ENCODE results near the gene UNC5A. TPM values are rescaled to one million over a fixed set of nuclear protein-coding genes. Genes with fewer than 3 reads are reported as not detected.

UNC5A gene
- total and polyA plus RNA-seq, 9 of the 15 experiments (the other 6 are each of a cell fraction or from before 2014, with no cell fraction given): not detected

DNA sequence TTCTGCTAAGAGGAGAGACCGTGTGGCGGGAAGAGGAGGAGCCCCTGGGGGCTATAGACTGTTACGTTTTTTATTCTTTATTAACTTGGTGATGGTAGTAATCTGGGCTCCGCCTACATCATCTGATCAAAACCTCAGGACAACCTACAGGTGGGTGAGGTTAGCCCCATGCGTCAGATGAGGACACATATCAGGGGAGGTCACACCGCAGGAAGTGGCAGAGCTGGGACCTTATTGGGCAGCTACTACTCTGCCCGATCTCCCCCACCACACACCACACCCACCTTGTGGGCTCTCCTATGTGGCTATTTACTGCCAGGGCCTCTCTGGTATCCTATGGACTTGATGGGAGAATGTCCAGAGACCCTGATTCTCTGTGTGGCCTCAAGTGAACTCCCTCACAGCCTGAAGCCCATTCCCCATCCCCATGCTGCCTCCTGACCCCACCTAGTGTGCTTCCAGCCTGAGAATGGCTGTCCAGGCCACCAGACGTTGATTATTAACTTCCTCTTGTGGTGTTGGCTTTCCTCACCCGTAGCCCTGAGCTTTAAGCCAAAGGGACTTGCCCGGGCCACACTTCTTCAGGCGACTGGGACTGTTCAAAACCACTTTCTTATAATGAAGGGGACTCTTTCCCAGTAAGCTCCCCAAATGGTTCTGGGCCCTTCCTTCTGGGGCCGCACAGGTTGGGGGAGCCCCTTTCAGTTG is 8.2 kb downstream of the UNC5A start:
- no peak for DNase-seq (ENCODE audit: extremely low read depth in 1 of 4, low spot score in 3 of 4)
- no peak overlapping the region for H3K27ac ChIP-seq (ENCODE audit: extremely low read depth, low read depth, low read length)
- H4K20me1 ChIP-seq (replicated peaks; ENCODE audit: control insufficient read depth, insufficient read depth, low read length): peaks cover 13% of the 10 kb centered on the region
- no peaks in the 10 kb centered on the region for H3K9me1 ChIP-seq (ENCODE audit: control insufficient read depth, insufficient read depth, low read length)
- CTCF ChIA-PET (ENCODE audit: low intra/inter-chr PET ratio): no interaction called here
- peaks cover 0 to 22% of the 10 kb centered on the region in 2 experiments; a peak in 2 of 5 replicates for H3K4me1 ChIP-seq (replicated peaks in 1 of 2; ENCODE audit: control insufficient read depth in 2 of 2, insufficient read depth in 2 of 2, low read length in 2 of 2)
- FAIRE-seq: no peak
- H3K9ac ChIP-seq (ENCODE audit: insufficient read depth in 1 of 2, low read depth in 2 of 2, low read length in 2 of 2): no peak overlapping the region
- no peaks in the 10 kb centered on the region for H3K9me3 ChIP-seq (replicated peaks; ENCODE audit: control insufficient read depth, insufficient read depth, low read depth, low read length)
- TF ChIP-seq ZNF184 (CRISPR knock-in tag; IDR thresholded peaks at IDR 0.05) (no peak), HMBOX1 (IDR thresholded peaks at IDR 0.05) (no peak), THRB (CRISPR knock-in tag; conservative IDR thresholded peaks at IDR 0.05) (no peak), RBFOX2 (IDR thresholded peaks at IDR 0.05; ENCODE audit: low read depth, low read length) (no peak), JUND (IDR thresholded peaks at IDR 0.05; ENCODE audit: borderline replicate concordance, low read depth, low read length) (no peak), JUND (tag; IDR thresholded peaks at IDR 0.05; ENCODE audit: borderline replicate concordance, low read depth, low read length) (no peak), EZH2 (IDR thresholded peaks at IDR 0.05; ENCODE audit: borderline replicate concordance, low read depth, low read length) (no peak)
- TF ChIP-seq, protein P1, sequence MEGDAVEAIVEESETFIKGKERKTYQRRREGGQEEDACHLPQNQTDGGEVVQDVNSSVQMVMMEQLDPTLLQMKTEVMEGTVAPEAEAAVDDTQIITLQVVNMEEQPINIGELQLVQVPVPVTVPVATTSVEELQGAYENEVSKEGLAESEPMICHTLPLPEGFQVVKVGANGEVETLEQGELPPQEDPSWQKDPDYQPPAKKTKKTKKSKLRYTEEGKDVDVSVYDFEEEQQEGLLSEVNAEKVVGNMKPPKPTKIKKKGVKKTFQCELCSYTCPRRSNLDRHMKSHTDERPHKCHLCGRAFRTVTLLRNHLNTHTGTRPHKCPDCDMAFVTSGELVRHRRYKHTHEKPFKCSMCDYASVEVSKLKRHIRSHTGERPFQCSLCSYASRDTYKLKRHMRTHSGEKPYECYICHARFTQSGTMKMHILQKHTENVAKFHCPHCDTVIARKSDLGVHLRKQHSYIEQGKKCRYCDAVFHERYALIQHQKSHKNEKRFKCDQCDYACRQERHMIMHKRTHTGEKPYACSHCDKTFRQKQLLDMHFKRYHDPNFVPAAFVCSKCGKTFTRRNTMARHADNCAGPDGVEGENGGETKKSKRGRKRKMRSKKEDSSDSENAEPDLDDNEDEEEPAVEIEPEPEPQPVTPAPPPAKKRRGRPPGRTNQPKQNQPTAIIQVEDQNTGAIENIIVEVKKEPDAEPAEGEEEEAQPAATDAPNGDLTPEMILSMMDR (IDR thresholded peaks at IDR 0.05 in 2 of 3, conservative IDR thresholded peaks at IDR 0.05 in 1 of 3; ENCODE audit: insufficient read depth in 2 of 3, low read depth in 1 of 3, low read length in 3 of 3): 0 out of 6 replicates have a peak, but pooled peaks of 1 of the 3 experiments have one; percentile 1
- TF ChIP-seq, protein P2, sequence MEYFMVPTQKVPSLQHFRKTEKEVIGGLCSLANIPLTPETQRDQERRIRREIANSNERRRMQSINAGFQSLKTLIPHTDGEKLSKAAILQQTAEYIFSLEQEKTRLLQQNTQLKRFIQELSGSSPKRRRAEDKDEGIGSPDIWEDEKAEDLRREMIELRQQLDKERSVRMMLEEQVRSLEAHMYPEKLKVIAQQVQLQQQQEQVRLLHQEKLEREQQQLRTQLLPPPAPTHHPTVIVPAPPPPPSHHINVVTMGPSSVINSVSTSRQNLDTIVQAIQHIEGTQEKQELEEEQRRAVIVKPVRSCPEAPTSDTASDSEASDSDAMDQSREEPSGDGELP (CRISPR knock-in tag; IDR thresholded peaks at IDR 0.05; ENCODE audit: borderline replicate concordance): no peak
- TF ChIP-seq, protein P3, sequence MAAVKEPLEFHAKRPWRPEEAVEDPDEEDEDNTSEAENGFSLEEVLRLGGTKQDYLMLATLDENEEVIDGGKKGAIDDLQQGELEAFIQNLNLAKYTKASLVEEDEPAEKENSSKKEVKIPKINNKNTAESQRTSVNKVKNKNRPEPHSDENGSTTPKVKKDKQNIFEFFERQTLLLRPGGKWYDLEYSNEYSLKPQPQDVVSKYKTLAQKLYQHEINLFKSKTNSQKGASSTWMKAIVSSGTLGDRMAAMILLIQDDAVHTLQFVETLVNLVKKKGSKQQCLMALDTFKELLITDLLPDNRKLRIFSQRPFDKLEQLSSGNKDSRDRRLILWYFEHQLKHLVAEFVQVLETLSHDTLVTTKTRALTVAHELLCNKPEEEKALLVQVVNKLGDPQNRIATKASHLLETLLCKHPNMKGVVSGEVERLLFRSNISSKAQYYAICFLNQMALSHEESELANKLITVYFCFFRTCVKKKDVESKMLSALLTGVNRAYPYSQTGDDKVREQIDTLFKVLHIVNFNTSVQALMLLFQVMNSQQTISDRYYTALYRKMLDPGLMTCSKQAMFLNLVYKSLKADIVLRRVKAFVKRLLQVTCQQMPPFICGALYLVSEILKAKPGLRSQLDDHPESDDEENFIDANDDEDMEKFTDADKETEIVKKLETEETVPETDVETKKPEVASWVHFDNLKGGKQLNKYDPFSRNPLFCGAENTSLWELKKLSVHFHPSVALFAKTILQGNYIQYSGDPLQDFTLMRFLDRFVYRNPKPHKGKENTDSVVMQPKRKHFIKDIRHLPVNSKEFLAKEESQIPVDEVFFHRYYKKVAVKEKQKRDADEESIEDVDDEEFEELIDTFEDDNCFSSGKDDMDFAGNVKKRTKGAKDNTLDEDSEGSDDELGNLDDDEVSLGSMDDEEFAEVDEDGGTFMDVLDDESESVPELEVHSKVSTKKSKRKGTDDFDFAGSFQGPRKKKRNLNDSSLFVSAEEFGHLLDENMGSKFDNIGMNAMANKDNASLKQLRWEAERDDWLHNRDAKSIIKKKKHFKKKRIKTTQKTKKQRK (IDR thresholded peaks at IDR 0.05; ENCODE audit: borderline replicate concordance, low read depth, low read length): no peak
- no peak for ATAC-seq
- no peaks in the 10 kb centered on the region for H3K79me2 ChIP-seq (ENCODE audit: control insufficient read depth, insufficient read depth, low read length)
- no TSS peak for BruUV-seq (replicated peaks)
- WGBS (ENCODE audit: insufficient coverage, low coverage, missing lambda C conversion rate): 10% methylated on average over 12 of the region's 12 CpGs
- no peak overlapping the region for H3K4me2 ChIP-seq (ENCODE audit: insufficient read depth, low read length)
- H3K4me3 ChIP-seq: no peak overlapping the region
- POLR2A ChIA-PET: interaction anchor here (0.6 kb wide), 1 partner anchor 191 kb away, joined by 3 read pairs; no protein-coding TSS in a partner anchor
- intact Hi-C loops (cut with micrococcal nuclease) (loop anchor here (5.0 kb wide), 1 partner anchor 279 kb away; no protein-coding TSS in a partner anchor), in situ Hi-C loops (cut with MboI) (no loop called here)
- no peaks in the 10 kb centered on the region for H3K36me3 ChIP-seq (ENCODE audit: control insufficient read depth, insufficient read depth, low read length)
- no peak overlapping the region for H2AFZ ChIP-seq (ENCODE audit: low read depth, low read length)
- H3K27me3 ChIP-seq (ENCODE audit: control insufficient read depth in 2 of 2, insufficient read depth in 2 of 2, low read length in 2 of 2): peaks cover 37 to 87% of the 10 kb centered on the region in 2 experiments
